ENCODE results near the gene RAB30.

RAB30 gene

DNA sequence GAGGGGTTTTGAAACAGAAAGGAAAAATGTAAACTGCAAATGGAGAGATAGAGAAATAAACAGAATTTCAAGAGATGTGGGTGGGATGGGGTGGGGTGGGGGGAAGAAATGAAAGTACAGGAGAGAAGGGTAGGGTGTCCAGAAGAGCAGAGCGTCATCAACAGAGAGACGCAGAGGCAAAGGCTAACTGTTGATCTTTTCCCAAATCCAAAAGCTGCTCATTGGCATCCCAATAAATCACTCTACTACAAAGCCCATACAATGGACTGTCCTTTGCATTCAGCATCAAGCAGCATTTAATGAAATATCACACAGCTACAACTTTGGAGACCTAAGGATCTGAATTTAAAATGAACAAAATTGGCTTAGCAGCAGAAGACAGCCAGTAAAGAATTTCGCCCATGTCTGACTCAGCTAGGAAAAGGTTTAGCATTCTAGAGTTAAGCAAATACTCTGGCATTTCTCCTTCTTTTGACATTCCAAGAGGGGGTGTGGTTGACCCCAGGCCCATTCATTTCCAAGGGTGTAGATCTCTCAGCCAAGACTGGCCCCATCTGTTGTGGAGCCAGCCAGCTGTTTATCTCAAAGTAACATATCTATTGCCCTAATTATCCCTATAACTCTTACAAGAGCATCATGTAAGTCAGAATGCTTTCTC lies 1.5 kb downstream of the RAB30 start:
- Histone ChIP-seq H3K4me3 (ENCODE audit: low read depth, low read length) (peak overlapping the region; percentile 98), H3K36me3 (replicated peaks) (peaks cover 4% of the 10 kb centered on the region), H3K27me3 (replicated peaks) (no peaks in the 10 kb centered on the region), H3K27ac (peak overlapping the region; percentile 72)
- in situ Hi-C loops (cut with HindIII; ENCODE audit: low pct_ligation_motif_present, low sequenced_read_pairs): loop anchor here (25.0 kb wide), 1 partner anchor 92 kb away; the partner anchor contains the start of gene PCF11
- no peak for TF ChIP-seq CTCF (IDR thresholded peaks at IDR 0.05; ENCODE audit: low read depth, low read length, missing control alignments)
- DNase-seq: peak; percentile 44

GRCh38 chr11:83069441-83070043 lies 2.2 kb downstream of the RAB30 start:
- Histone ChIP-seq H3K4me3 (ENCODE audit: low read depth, low read length) (peak overlapping the region; percentile 98), H3K36me3 (replicated peaks) (peaks cover 4% of the 10 kb centered on the region), H3K27ac (peak overlapping the region; percentile 6), H3K27me3 (replicated peaks) (no peaks in the 10 kb centered on the region)
- in situ Hi-C loops (cut with HindIII; ENCODE audit: low pct_ligation_motif_present, low sequenced_read_pairs): loop anchor here (25.0 kb wide), 1 partner anchor 93 kb away; the partner anchor contains the start of gene PCF11
- TF ChIP-seq CTCF (IDR thresholded peaks at IDR 0.05; ENCODE audit: low read depth, low read length, missing control alignments): no peak
- no peak for DNase-seq

- in situ Hi-C loops (cut with HindIII; ENCODE audit: low pct_ligation_motif_present, low sequenced_read_pairs): loop anchor here (25.0 kb wide), 1 partner anchor 94 kb away; the partner anchor contains the start of gene PCF11
- no peaks in the 10 kb centered on the region for H3K36me3 ChIP-seq (replicated peaks)
- H3K27ac ChIP-seq: no peak overlapping the region
- no peak for TF ChIP-seq CTCF (IDR thresholded peaks at IDR 0.05; ENCODE audit: low read depth, low read length, missing control alignments)
- DNase-seq: no peak
- no peaks in the 10 kb centered on the region for H3K27me3 ChIP-seq (replicated peaks)
- no peak overlapping the region for H3K4me3 ChIP-seq (ENCODE audit: low read depth, low read length)
Observed at GRCh38 chr11:83068568-83068967, 3.1 kb downstream of the RAB30 start.

DNA sequence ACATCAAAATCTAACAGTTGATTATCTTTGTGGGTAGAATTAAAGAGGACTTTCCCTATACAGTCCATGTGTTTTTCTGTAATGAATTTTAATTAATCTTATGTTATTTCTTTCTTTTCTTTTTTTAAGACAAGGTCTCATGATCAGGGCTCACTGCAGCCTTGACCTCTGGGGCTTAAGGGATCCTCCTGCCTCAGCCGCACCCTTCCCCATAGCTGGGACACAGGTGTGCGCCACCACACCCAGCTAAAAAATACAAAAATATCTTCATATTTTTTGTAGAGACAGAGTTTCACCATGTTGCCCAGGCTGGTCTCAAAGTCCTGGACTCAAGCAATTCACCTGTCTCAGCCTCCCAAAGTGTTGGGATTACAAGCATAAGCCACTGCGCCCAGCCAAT lies 7.7 kb downstream of the RAB30 start:
- DNase-seq: no peak
- Histone ChIP-seq H3K27me3 (replicated peaks) (no peaks in the 10 kb centered on the region), H3K36me3 (replicated peaks) (no peaks in the 10 kb centered on the region), H3K4me3 (ENCODE audit: low read depth, low read length) (no peak overlapping the region), H3K27ac (no peak overlapping the region)
- no peak for TF ChIP-seq CTCF (IDR thresholded peaks at IDR 0.05; ENCODE audit: low read depth, low read length, missing control alignments)
- in situ Hi-C loops (cut with HindIII; ENCODE audit: low pct_ligation_motif_present, low sequenced_read_pairs): loop anchor here (25.0 kb wide), 1 partner anchor 98 kb away; the partner anchor contains the start of gene PCF11

DNA sequence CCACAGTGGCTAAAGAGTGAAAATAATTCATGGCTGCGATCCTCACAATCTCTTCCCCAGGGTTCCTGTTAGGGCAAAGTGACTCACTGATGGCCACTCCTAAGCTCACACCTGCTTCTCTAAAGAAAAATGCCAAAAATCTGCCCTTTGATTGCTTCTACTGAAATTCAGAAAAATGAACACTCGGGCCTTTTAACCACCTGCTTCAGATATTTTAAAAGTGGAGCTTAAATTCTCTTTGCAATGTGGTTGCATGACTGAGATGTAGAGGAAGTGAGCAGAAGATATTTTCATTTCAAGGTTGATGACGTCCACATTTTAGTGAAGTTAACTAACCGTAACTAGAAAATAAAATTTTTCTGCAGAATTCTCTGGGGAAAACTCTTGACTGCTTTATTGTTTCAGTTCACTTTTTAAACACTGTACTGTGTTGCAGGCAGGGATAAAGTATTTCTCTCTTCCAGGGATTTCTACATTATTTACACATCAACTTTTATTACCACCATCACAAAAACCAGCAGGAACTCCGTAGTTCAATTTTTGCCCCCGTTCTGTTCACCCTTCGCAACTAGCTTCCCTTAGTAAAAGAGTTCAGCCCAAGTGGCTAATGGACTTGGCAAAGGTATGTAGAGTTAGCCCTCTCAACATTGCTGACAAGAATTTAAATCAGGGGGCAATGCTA lies 8.5 kb downstream of the RAB30 start:
- in situ Hi-C loops (cut with HindIII; ENCODE audit: low pct_ligation_motif_present, low sequenced_read_pairs): loop anchor here (25.0 kb wide), 1 partner anchor 99 kb away; the partner anchor contains the start of gene PCF11
- no peak for TF ChIP-seq CTCF (IDR thresholded peaks at IDR 0.05; ENCODE audit: low read depth, low read length, missing control alignments)
- H3K36me3 ChIP-seq (replicated peaks): no peaks in the 10 kb centered on the region
- H3K4me3 ChIP-seq (ENCODE audit: low read depth, low read length): no peak overlapping the region
- H3K27me3 ChIP-seq (replicated peaks): no peaks in the 10 kb centered on the region
- peak overlapping the region; percentile 55 for H3K27ac ChIP-seq
- DNase-seq: no peak
